ENCODE data around the gene APPBP2.
"Not testable (repeated sequence)": the region's sequence is repeated elsewhere in the genome, so short reads cannot be mapped to it uniquely, and the experiment has no call there.

DNA sequence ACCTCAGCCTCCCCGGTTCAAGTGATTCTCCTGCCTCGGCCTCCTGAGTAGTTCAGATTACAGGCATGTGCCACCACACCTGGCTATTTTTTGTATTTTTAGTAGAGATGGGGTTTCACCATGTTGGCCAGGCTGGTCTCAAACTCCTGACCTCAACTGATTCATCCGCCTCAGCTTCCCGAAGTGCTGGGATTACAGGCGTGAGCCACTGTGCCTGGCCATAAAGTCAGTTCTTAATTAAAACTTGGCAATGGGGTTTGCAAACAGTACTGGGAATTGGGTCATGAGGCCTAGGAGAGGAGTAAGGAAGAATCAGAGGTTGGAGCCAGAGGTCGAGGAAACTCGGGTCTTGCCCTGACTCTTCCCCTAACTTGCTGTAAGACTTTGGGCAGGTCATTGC, 95.5 kb downstream of the APPBP2 start:
- TF ChIP-seq, protein P1, sequence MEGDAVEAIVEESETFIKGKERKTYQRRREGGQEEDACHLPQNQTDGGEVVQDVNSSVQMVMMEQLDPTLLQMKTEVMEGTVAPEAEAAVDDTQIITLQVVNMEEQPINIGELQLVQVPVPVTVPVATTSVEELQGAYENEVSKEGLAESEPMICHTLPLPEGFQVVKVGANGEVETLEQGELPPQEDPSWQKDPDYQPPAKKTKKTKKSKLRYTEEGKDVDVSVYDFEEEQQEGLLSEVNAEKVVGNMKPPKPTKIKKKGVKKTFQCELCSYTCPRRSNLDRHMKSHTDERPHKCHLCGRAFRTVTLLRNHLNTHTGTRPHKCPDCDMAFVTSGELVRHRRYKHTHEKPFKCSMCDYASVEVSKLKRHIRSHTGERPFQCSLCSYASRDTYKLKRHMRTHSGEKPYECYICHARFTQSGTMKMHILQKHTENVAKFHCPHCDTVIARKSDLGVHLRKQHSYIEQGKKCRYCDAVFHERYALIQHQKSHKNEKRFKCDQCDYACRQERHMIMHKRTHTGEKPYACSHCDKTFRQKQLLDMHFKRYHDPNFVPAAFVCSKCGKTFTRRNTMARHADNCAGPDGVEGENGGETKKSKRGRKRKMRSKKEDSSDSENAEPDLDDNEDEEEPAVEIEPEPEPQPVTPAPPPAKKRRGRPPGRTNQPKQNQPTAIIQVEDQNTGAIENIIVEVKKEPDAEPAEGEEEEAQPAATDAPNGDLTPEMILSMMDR (IDR thresholded peaks at IDR 0.05 in 8 of 11, conservative IDR thresholded peaks at IDR 0.05 in 3 of 11): not testable (repeated sequence)
- TF ChIP-seq POLR2AphosphoS5 (IDR thresholded peaks at IDR 0.05): not testable (repeated sequence)

All from spleen (tissue), 7 donors.